ENCODE results near the gene RERE. TPM values are rescaled to one million over a fixed set of nuclear protein-coding genes. Genes with fewer than 3 reads are reported as not detected.

Gene RERE
- total RNA-seq, 1 donor from 2014 or later: 124 TPM

GRCh38 chr1:8545078-8545477, 272.4 kb downstream of the RERE start:
- Histone ChIP-seq H3K4me2 (ENCODE audit: low read length) (no peak overlapping the region), H3K27me3 (ENCODE audit: insufficient read depth, low read length) (no peaks in the 10 kb centered on the region), H3K27ac (ENCODE audit: low read depth, low read length) (no peak overlapping the region), H4K20me1 (ENCODE audit: insufficient read depth, low read length) (peaks cover 10% of the 10 kb centered on the region), H3K9ac (ENCODE audit: low read length) (no peak overlapping the region), H3K9me3 (ENCODE audit: insufficient read depth, low read depth, low read length) (no peaks in the 10 kb centered on the region), H3K4me3 (ENCODE audit: insufficient read depth, low read depth, low read length) (no peak overlapping the region), H3K79me2 (ENCODE audit: insufficient read depth, low read length) (no peaks in the 10 kb centered on the region), H3K36me3 (ENCODE audit: insufficient read depth, low read length) (no peaks in the 10 kb centered on the region), H2AFZ (ENCODE audit: low read depth, low read length) (no peak overlapping the region), H3K4me1 (ENCODE audit: insufficient read depth, low read length) (no peaks in the 10 kb centered on the region)
- H3K4me3 Mint-ChIP-seq (ENCODE audit: unreplicated experiment): no peak overlapping the region
- FAIRE-seq: no peak
- TF ChIP-seq EZH2 (IDR thresholded peaks at IDR 0.05; ENCODE audit: insufficient read depth, low read length) (no peak), CTCF (IDR thresholded peaks at IDR 0.05; ENCODE audit: insufficient read depth, low read depth, low read length) (no peak)
- H3K36me3 Mint-ChIP-seq (ENCODE audit: low read depth, unreplicated experiment): peaks cover 16% of the 10 kb centered on the region
- no peak for DNase-seq (ENCODE audit: low read depth)
- H3K27ac Mint-ChIP-seq (ENCODE audit: unreplicated experiment): no peak overlapping the region
- H3K27me3 Mint-ChIP-seq (ENCODE audit: low read depth, unreplicated experiment): no peaks in the 10 kb centered on the region
- H3K9me3 Mint-ChIP-seq (ENCODE audit: unreplicated experiment): no peaks in the 10 kb centered on the region
- peaks cover 12% of the 10 kb centered on the region for H3K4me1 Mint-ChIP-seq (ENCODE audit: low read depth, unreplicated experiment)

- Mint-ChIP-seq H3K4me3 (ENCODE audit: unreplicated experiment) (no peak overlapping the region), H3K4me1 (ENCODE audit: low read depth, unreplicated experiment) (peaks cover 14% of the 10 kb centered on the region), H3K27ac (ENCODE audit: unreplicated experiment) (no peak overlapping the region), H3K36me3 (ENCODE audit: low read depth, unreplicated experiment) (peaks cover 16% of the 10 kb centered on the region), H3K27me3 (ENCODE audit: low read depth, unreplicated experiment) (no peaks in the 10 kb centered on the region), H3K9me3 (ENCODE audit: unreplicated experiment) (no peaks in the 10 kb centered on the region)
- TF ChIP-seq EZH2 (IDR thresholded peaks at IDR 0.05; ENCODE audit: insufficient read depth, low read length): no peak
- TF ChIP-seq CTCF (IDR thresholded peaks at IDR 0.05; ENCODE audit: insufficient read depth, low read depth, low read length): no peak
- H3K4me3 ChIP-seq (ENCODE audit: insufficient read depth, low read depth, low read length): no peak overlapping the region
- no peak overlapping the region for H2AFZ ChIP-seq (ENCODE audit: low read depth, low read length)
- H3K4me2 ChIP-seq (ENCODE audit: low read length): no peak overlapping the region
- H3K4me1 ChIP-seq (ENCODE audit: insufficient read depth, low read length): no peaks in the 10 kb centered on the region
- no peak overlapping the region for H3K27ac ChIP-seq (ENCODE audit: low read depth, low read length)
- no peak for DNase-seq (ENCODE audit: low read depth)
- H3K27me3 ChIP-seq (ENCODE audit: insufficient read depth, low read length): no peaks in the 10 kb centered on the region
- no peak overlapping the region for H3K9ac ChIP-seq (ENCODE audit: low read length)
- FAIRE-seq: no peak
- H3K79me2 ChIP-seq (ENCODE audit: insufficient read depth, low read length): no peaks in the 10 kb centered on the region
- peaks cover 10% of the 10 kb centered on the region for H4K20me1 ChIP-seq (ENCODE audit: insufficient read depth, low read length)
- no peaks in the 10 kb centered on the region for H3K9me3 ChIP-seq (ENCODE audit: insufficient read depth, low read depth, low read length)
- no peaks in the 10 kb centered on the region for H3K36me3 ChIP-seq (ENCODE audit: insufficient read depth, low read length)
Measured at GRCh38 chr1:8544644-8545043, 272.8 kb downstream of the RERE start.

- H3K4me1 ChIP-seq (ENCODE audit: insufficient read depth, low read length): no peaks in the 10 kb centered on the region
- H4K20me1 ChIP-seq (ENCODE audit: insufficient read depth, low read length): peaks cover 10% of the 10 kb centered on the region
- no peak overlapping the region for H3K9ac ChIP-seq (ENCODE audit: low read length)
- FAIRE-seq: no peak
- Mint-ChIP-seq H3K9me3 (ENCODE audit: unreplicated experiment) (no peaks in the 10 kb centered on the region), H3K4me1 (ENCODE audit: low read depth, unreplicated experiment) (peaks cover 15% of the 10 kb centered on the region), H3K4me3 (ENCODE audit: unreplicated experiment) (no peak overlapping the region), H3K36me3 (ENCODE audit: low read depth, unreplicated experiment) (peaks cover 16% of the 10 kb centered on the region), H3K27ac (ENCODE audit: unreplicated experiment) (no peak overlapping the region), H3K27me3 (ENCODE audit: low read depth, unreplicated experiment) (no peaks in the 10 kb centered on the region)
- no peak for TF ChIP-seq CTCF (IDR thresholded peaks at IDR 0.05; ENCODE audit: insufficient read depth, low read depth, low read length)
- TF ChIP-seq EZH2 (IDR thresholded peaks at IDR 0.05; ENCODE audit: insufficient read depth, low read length): no peak
- no peak overlapping the region for H2AFZ ChIP-seq (ENCODE audit: low read depth, low read length)
- H3K4me3 ChIP-seq (ENCODE audit: insufficient read depth, low read depth, low read length): no peak overlapping the region
- H3K36me3 ChIP-seq (ENCODE audit: insufficient read depth, low read length): no peaks in the 10 kb centered on the region
- H3K9me3 ChIP-seq (ENCODE audit: insufficient read depth, low read depth, low read length): no peaks in the 10 kb centered on the region
- no peaks in the 10 kb centered on the region for H3K27me3 ChIP-seq (ENCODE audit: insufficient read depth, low read length)
- no peak overlapping the region for H3K27ac ChIP-seq (ENCODE audit: low read depth, low read length)
- H3K4me2 ChIP-seq (ENCODE audit: low read length): no peak overlapping the region
- H3K79me2 ChIP-seq (ENCODE audit: insufficient read depth, low read length): no peaks in the 10 kb centered on the region
- DNase-seq (ENCODE audit: low read depth): no peak
Measured at GRCh38 chr1:8543965-8544364, 273.5 kb downstream of the RERE start.
